Small intestine (tissue), 7 donors: ENCODE data around the gene ZNF292. TPM values are rescaled to one million over a fixed set of nuclear protein-coding genes. Genes with fewer than 3 reads are reported as not detected.
"Not testable (repeated sequence)": the region's sequence is repeated elsewhere in the genome, so short reads cannot be mapped to it uniquely, and the experiment has no call there.

Experiments
- DNase-seq, 2 donors: peaks; one replicate each; pipeline versions ENCODE4 v3.0.0 to v3.0.0-alpha.2; 2013
- FAIRE-seq: peaks from 2 replicates; lab custom pipeline; 2012; peaks lifted over from hg19 to GRCh38; lab: Jason Lieb, UNC
- H3K27ac ChIP-seq, 3 donors: one replicate each; pipeline ENCODE4 v1.5.1; 2013; ENCODE audit warnings: low read length in 2 of 3, mild to moderate bottlenecking in 2 of 3, control low read depth in 1 of 3, inconsistent platforms in 1 of 3, low read depth in 1 of 3, moderate library complexity in 1 of 3
- H3K27me3 ChIP-seq, 3 donors: one replicate each; pipeline ENCODE4 v1.6.1; 2013; ENCODE audit warnings: low read length in 3 of 3, inconsistent platforms in 1 of 3; ENCODE audit not compliant: control insufficient read depth in 3 of 3, insufficient read depth in 3 of 3
- H3K36me3 ChIP-seq, 3 donors: one replicate each; pipeline ENCODE4 v1.6.1; 2013; ENCODE audit warnings: low read length in 3 of 3, inconsistent platforms in 1 of 3, low read depth in 1 of 3, mild to moderate bottlenecking in 1 of 3, moderate library complexity in 1 of 3; ENCODE audit not compliant: control insufficient read depth in 3 of 3, insufficient read depth in 2 of 3
- H3K4me1 ChIP-seq, 3 donors: one replicate each; pipeline ENCODE4 v1.6.1; 2013; ENCODE audit warnings: low read length in 2 of 3, inconsistent platforms in 1 of 3, low read depth in 1 of 3, mild to moderate bottlenecking in 1 of 3, moderate library complexity in 1 of 3; ENCODE audit not compliant: control insufficient read depth in 3 of 3, insufficient read depth in 2 of 3
- H3K4me3 ChIP-seq, 3 donors: one replicate each; pipeline ENCODE4 v1.5.1; 2013; ENCODE audit warnings: low read length in 3 of 3, control low read depth in 1 of 3, inconsistent platforms in 1 of 3, low read depth in 1 of 3, mild to moderate bottlenecking in 1 of 3, moderate library complexity in 1 of 3
- H3K9me3 ChIP-seq, 2 donors: one replicate each; pipeline ENCODE4 v1.6.1; 2013; ENCODE audit warnings: low read depth in 1 of 2, low read length in 1 of 2; ENCODE audit not compliant: control insufficient read depth in 2 of 2, insufficient read depth in 1 of 2
- WGBS, 3 donors: extraction: QIAGEN DNeasy Blood & Tissue Kit; methylation state at CpG; one replicate each; pipeline ENCODE4 v1.1.7; 2013; 5-methylcytosine and 5-hydroxymethylcytosine counted together
- polyA plus RNA-seq, 4 donors: library from polyadenylated mRNA; stranded (reverse) in 3 of 4; unstranded in 1 of 4; fragments of 200-250 nt in 3 of 4; fragments of 120-200 nt in 1 of 4; gene quantifications; one replicate each; pipeline versions ENCODE4 v1.2.1 to v1.2.3, GENCODE V29; 2013
- donor health status: healthy with polysubstance abuse.
- donor health status: control.
- donor health status: control.
- donor health status: Bipolar disorder and iron deficiency.
- donor health status: healthy.

The ZNF292 gene
- polyA plus RNA-seq, 4 donors: 3.8 to 25.2 (median 5.8) TPM

- H3K4me3 ChIP-seq: peak overlapping the region; percentile 53 to 63 (median 61)
- no peaks in the 10 kb centered on the region for H3K9me3 ChIP-seq
- WGBS, 3 donors: 0 to 1% (median 1%) methylated on average over 67 to 71 of the region's 71 CpGs
- no peaks in the 10 kb centered on the region for H3K36me3 ChIP-seq
- H3K27me3 ChIP-seq: no peaks in the 10 kb centered on the region
- FAIRE-seq (no peak), DNase-seq (peak; percentile 52 to 80)
- peaks cover 0 to 11% (median 5%) of the 10 kb centered on the region in 3 donors for H3K4me1 ChIP-seq
- peak overlapping the region; percentile 61 to 98 (median 74) for H3K27ac ChIP-seq
Measured at GRCh38 chr6:87151781-87152525, 3.4 kb upstream of the ZNF292 start.

- no peaks in the 10 kb centered on the region for H3K9me3 ChIP-seq
- H3K4me3 ChIP-seq: peak overlapping the region; percentile 53 to 63 (median 61)
- no peaks in the 10 kb centered on the region for H3K27me3 ChIP-seq
- 28 to 41% (median 40%) methylated on average over 22 of the region's 22 CpGs for WGBS, 3 donors
- FAIRE-seq (no peak), DNase-seq (no peak)
- H3K4me1 ChIP-seq: peaks cover 0 to 11% (median 5%) of the 10 kb centered on the region in 3 donors
- H3K36me3 ChIP-seq: no peaks in the 10 kb centered on the region
- peak overlapping the region; percentile 61 to 98 (median 74) for H3K27ac ChIP-seq
Measured at GRCh38 chr6:87152526-87152955, 2.8 kb upstream of the ZNF292 start.

GRCh38 chr6:87154641-87154992 is 748 bp upstream of the ZNF292 start:
- Histone ChIP-seq H3K9me3 (no peaks in the 10 kb centered on the region), H3K36me3 (peaks cover 0 to 4% (median 0%) of the 10 kb centered on the region in 3 donors), H3K4me1 (peaks cover 0 to 11% (median 8%) of the 10 kb centered on the region in 3 donors), H3K27me3 (no peaks in the 10 kb centered on the region), H3K27ac (peak overlapping the region; percentile 89 to 92 (median 91)), H3K4me3 (peak overlapping the region; percentile 37 to 75 (median 65))
- no peak for FAIRE-seq
- WGBS, 3 donors: 0 to 1% (median 0%) methylated on average over 6 of the region's 6 CpGs
- no peak for DNase-seq

- H3K27ac ChIP-seq: peak overlapping the region; percentile 78 to 92 (median 89)
- DNase-seq: peak; percentile 35 to 71
- no peak for FAIRE-seq
- WGBS, 3 donors: 1% methylated on average over 41 to 43 of the region's 43 CpGs
- no peaks in the 10 kb centered on the region for H3K9me3 ChIP-seq
- no peaks in the 10 kb centered on the region for H3K27me3 ChIP-seq
- H3K36me3 ChIP-seq: peaks cover 0 to 4% (median 0%) of the 10 kb centered on the region in 3 donors
- H3K4me1 ChIP-seq: peaks cover 0 to 11% (median 8%) of the 10 kb centered on the region in 3 donors
- H3K4me3 ChIP-seq: peak overlapping the region; percentile 65 to 88 (median 75)
Measured at GRCh38 chr6:87155842-87156815, 764 bp downstream of the ZNF292 start.

GRCh38 chr6:87157596-87157995 is 2.2 kb downstream of the ZNF292 start:
- not testable (repeated sequence) for H3K4me3 ChIP-seq

GRCh38 chr6:87161299-87161698 is 5.9 kb downstream of the ZNF292 start:
- 86 to 91% (median 87%) methylated on average over 4 of the region's 4 CpGs for WGBS, 3 donors
- Histone ChIP-seq H3K36me3 (peaks cover 0 to 7% (median 0%) of the 10 kb centered on the region in 3 donors), H3K4me3 (no peak overlapping the region), H3K27ac (no peak overlapping the region), H3K4me1 (peaks cover 0 to 3% (median 0%) of the 10 kb centered on the region in 3 donors), H3K9me3 (no peaks in the 10 kb centered on the region), H3K27me3 (no peaks in the 10 kb centered on the region)
- FAIRE-seq (no peak), DNase-seq (no peak)

More at GRCh38 chr6:87157596-87157995, 2.2 kb downstream of the ZNF292 start:
- H3K27me3 ChIP-seq, FAIRE-seq, DNase-seq, H3K4me1 ChIP-seq, H3K27ac ChIP-seq, H3K9me3 ChIP-seq, H3K36me3 ChIP-seq: not testable (repeated sequence)
- 69 to 79% (median 77%) methylated on average over 10 of the region's 10 CpGs for WGBS, 3 donors

GRCh38 chr6:87164004-87164403 is 8.6 kb downstream of the ZNF292 start:
- DNase-seq: no peak
- Histone ChIP-seq H3K36me3 (peaks cover 0 to 2% (median 0%) of the 10 kb centered on the region in 3 donors), H3K9me3 (no peaks in the 10 kb centered on the region), H3K27me3 (no peaks in the 10 kb centered on the region), H3K4me3 (no peak overlapping the region), H3K27ac (no peak overlapping the region), H3K4me1 (no peaks in the 10 kb centered on the region)
- 92 to 97% (median 96%) methylated on average over 4 of the region's 4 CpGs for WGBS, 3 donors
- no peak for FAIRE-seq

- H3K9me3 ChIP-seq: no peaks in the 10 kb centered on the region
- H3K27me3 ChIP-seq: no peaks in the 10 kb centered on the region
- no peak for DNase-seq
- no peak overlapping the region for H3K4me3 ChIP-seq
- FAIRE-seq: no peak
- no peaks in the 10 kb centered on the region for H3K4me1 ChIP-seq
- peaks cover 0 to 3% (median 0%) of the 10 kb centered on the region in 3 donors for H3K36me3 ChIP-seq
- no peak overlapping the region for H3K27ac ChIP-seq
- WGBS, 3 donors: 87 to 96% (median 95%) methylated on average over 7 of the region's 7 CpGs
Measured at GRCh38 chr6:87164506-87164905, 9.1 kb downstream of the ZNF292 start.
